Measurements from ENCODE around the gene MACROH2A1. TPM values are rescaled to one million over a fixed set of nuclear protein-coding genes. Genes with fewer than 3 reads are reported as not detected.
A peak's percentile ranks its signal among the peaks of the same experiment; 100 is the strongest.

Gene MACROH2A1
- total RNA-seq, 1 donor from 2014 or later, result 319 TPM

DNA sequence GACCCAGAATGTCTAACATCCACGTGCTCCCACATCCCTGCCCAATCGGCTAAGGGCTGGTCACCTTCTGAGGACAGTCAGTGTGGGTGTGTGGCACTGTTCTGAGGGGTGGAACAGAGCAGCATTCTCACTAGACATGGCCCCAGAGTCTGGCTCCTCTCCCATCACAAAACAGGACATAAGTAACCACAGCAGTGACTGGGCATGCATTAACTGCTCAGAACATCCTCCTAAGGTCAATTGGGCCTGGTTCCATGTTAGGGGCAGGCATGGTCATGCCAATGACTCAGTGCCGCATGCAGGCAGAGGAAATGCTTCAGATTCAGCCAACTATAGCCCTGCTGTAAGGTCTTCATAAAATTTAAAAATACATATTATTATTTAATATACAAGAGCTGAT lies 12.9 kb downstream of the MACROH2A1 start:
- H3K36me3 Mint-ChIP-seq (ENCODE audit: insufficient read depth), result peaks cover 18% of the 10 kb centered on the region
- no peak for DNase-seq (ENCODE audit: low spot score, unreplicated experiment)
- H3K4me1 Mint-ChIP-seq (ENCODE audit: low read depth), result peaks cover 4% of the 10 kb centered on the region
- no peak overlapping the region for H3K27ac Mint-ChIP-seq
- H3K9me3 Mint-ChIP-seq (ENCODE audit: low read depth), result no peaks in the 10 kb centered on the region
- TF ChIP-seq, protein P1, sequence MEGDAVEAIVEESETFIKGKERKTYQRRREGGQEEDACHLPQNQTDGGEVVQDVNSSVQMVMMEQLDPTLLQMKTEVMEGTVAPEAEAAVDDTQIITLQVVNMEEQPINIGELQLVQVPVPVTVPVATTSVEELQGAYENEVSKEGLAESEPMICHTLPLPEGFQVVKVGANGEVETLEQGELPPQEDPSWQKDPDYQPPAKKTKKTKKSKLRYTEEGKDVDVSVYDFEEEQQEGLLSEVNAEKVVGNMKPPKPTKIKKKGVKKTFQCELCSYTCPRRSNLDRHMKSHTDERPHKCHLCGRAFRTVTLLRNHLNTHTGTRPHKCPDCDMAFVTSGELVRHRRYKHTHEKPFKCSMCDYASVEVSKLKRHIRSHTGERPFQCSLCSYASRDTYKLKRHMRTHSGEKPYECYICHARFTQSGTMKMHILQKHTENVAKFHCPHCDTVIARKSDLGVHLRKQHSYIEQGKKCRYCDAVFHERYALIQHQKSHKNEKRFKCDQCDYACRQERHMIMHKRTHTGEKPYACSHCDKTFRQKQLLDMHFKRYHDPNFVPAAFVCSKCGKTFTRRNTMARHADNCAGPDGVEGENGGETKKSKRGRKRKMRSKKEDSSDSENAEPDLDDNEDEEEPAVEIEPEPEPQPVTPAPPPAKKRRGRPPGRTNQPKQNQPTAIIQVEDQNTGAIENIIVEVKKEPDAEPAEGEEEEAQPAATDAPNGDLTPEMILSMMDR (IDR thresholded peaks at IDR 0.05; ENCODE audit: unreplicated experiment), result no peak
- no peak overlapping the region for H3K4me3 Mint-ChIP-seq (ENCODE audit: low read depth)
- H3K27me3 Mint-ChIP-seq, result no peaks in the 10 kb centered on the region

GRCh38 chr5:135385576-135385975 lies 13.5 kb downstream of the MACROH2A1 start:
- TF ChIP-seq, protein P1 (IDR thresholded peaks at IDR 0.05; ENCODE audit: unreplicated experiment), result no peak
- peaks cover 6% of the 10 kb centered on the region for H3K4me1 Mint-ChIP-seq (ENCODE audit: low read depth)
- DNase-seq (ENCODE audit: low spot score, unreplicated experiment), result no peak
- no peaks in the 10 kb centered on the region for H3K27me3 Mint-ChIP-seq
- H3K4me3 Mint-ChIP-seq (ENCODE audit: low read depth), result no peak overlapping the region
- no peaks in the 10 kb centered on the region for H3K9me3 Mint-ChIP-seq (ENCODE audit: low read depth)
- H3K36me3 Mint-ChIP-seq (ENCODE audit: insufficient read depth), result peaks cover 22% of the 10 kb centered on the region
- peak overlapping the region; percentile 60 for H3K27ac Mint-ChIP-seq

DNA sequence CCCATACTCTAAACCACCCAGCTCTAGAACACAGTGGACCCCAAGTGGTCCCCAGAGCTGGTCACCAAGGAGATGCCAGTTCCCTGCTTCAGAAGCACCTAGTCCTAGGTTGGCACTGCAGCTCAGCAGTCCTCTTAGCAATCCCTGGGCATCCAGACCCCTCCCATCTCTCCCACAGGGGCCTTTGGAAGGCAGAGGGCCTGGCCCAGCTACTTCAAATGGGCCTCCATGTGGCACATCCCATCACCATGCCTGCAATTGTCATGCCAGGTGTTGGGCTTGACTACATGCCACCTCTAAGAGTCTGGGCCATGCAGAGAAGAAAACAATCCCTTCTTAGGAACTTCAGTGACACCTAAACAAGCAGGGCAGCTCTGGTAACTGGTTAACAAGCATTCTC lies 14.1 kb downstream of the MACROH2A1 start:
- Mint-ChIP-seq H3K27ac (no peak overlapping the region), H3K9me3 (ENCODE audit: low read depth) (no peaks in the 10 kb centered on the region), H3K4me1 (ENCODE audit: low read depth) (peaks cover 10% of the 10 kb centered on the region), H3K4me3 (ENCODE audit: low read depth) (no peak overlapping the region), H3K36me3 (ENCODE audit: insufficient read depth) (peaks cover 22% of the 10 kb centered on the region), H3K27me3 (no peaks in the 10 kb centered on the region)
- TF ChIP-seq, protein P1 (IDR thresholded peaks at IDR 0.05; ENCODE audit: unreplicated experiment), result no peak
- DNase-seq (ENCODE audit: low spot score, unreplicated experiment), result no peak

- no peaks in the 10 kb centered on the region for H3K27me3 Mint-ChIP-seq
- H3K27ac Mint-ChIP-seq, result no peak overlapping the region
- peaks cover 30% of the 10 kb centered on the region for H3K36me3 Mint-ChIP-seq (ENCODE audit: insufficient read depth)
- DNase-seq (ENCODE audit: low spot score, unreplicated experiment), result no peak
- TF ChIP-seq, protein P1 (IDR thresholded peaks at IDR 0.05; ENCODE audit: unreplicated experiment), result no peak
- H3K4me3 Mint-ChIP-seq (ENCODE audit: low read depth), result no peak overlapping the region
- H3K4me1 Mint-ChIP-seq (ENCODE audit: low read depth), result peaks cover 20% of the 10 kb centered on the region
- no peaks in the 10 kb centered on the region for H3K9me3 Mint-ChIP-seq (ENCODE audit: low read depth)
These were observed 15.1 kb downstream of the MACROH2A1 start for GRCh38 chr5:135383803-135384495.

DNA sequence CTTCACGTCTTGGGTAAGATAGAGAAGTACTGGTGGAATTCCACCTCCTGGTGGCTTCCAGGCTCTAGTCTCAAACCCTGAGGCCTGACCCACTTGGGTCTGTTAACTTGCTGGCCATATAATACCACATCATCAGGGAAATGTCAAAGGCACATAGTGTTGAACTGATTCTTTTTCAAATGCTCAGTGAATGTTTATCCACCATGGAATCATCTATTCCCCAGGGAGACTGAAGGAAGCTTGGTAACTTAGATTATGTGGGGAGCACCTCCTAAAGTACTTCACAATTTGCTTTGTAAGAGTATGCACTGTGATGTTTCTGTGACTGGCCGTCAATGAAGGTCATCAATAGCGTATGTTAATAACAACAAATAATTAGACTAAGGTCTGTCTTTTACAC lies 16.1 kb downstream of the MACROH2A1 start:
- no peak for DNase-seq (ENCODE audit: low spot score, unreplicated experiment)
- no peaks in the 10 kb centered on the region for H3K27me3 Mint-ChIP-seq
- TF ChIP-seq, protein P1 (IDR thresholded peaks at IDR 0.05; ENCODE audit: unreplicated experiment), result no peak
- H3K27ac Mint-ChIP-seq, result no peak overlapping the region
- peaks cover 26% of the 10 kb centered on the region for H3K36me3 Mint-ChIP-seq (ENCODE audit: insufficient read depth)
- H3K4me3 Mint-ChIP-seq (ENCODE audit: low read depth), result no peak overlapping the region
- H3K9me3 Mint-ChIP-seq (ENCODE audit: low read depth), result no peaks in the 10 kb centered on the region
- H3K4me1 Mint-ChIP-seq (ENCODE audit: low read depth), result peaks cover 29% of the 10 kb centered on the region

All from progenitor cell of endocrine pancreas (in vitro differentiated cells).